K562 (cell line): ENCODE results near the gene HBP1. TPM values are rescaled to one million over a fixed set of nuclear protein-coding genes. Genes with fewer than 3 reads are reported as not detected.

ENCODE experiments used
- AFF4 ChIP-seq: sonication (generic); formaldehyde crosslinking; IDR thresholded peaks from 2 replicates; pipeline ENCODE4 v1.8.0; 2023; ENCODE audit warnings: mild to moderate bottlenecking, missing genetic modification reagents
- BRF1 ChIP-seq: IDR thresholded peaks from 3 replicates; pipeline ENCODE4 v1.6.1; 2011; ENCODE audit warnings: borderline replicate concordance, mild to moderate bottlenecking; ENCODE audit not compliant: insufficient read length; ENCODE audit errors: extremely low read depth
- CC2D1A ChIP-seq: fragments of 450-650 bp; IDR thresholded peaks from 2 replicates; pipeline ENCODE4 v1.6.1; 2017; ENCODE audit warnings: mild to moderate bottlenecking
- ETS1 ChIP-seq: conservative IDR thresholded peaks from 2 replicates; pipeline ENCODE4 v1.6.1; 2011; ENCODE audit warnings: low read depth, mild to moderate bottlenecking, low read length; ENCODE audit not compliant: control insufficient read depth
- FOXA3 ChIP-seq, 2 experiments: fragments of 450-650 bp in 1 of 2; sonication (generic) in 1 of 2; formaldehyde crosslinking; IDR thresholded peaks in 1 of 2; conservative IDR thresholded peaks in 1 of 2; 2 replicates each; pipeline versions ENCODE4 v1.4.0 to v1.8.0; 2020 to 2022; ENCODE audit warnings: mild to moderate bottlenecking in 2 of 2, missing genetic modification reagents in 1 of 2
- HNRNPK ChIP-seq: fragments of 200-400 bp; formaldehyde crosslinking; IDR thresholded peaks from one replicate; pipeline ENCODE4 v1.6.1; 2018; ENCODE audit warnings: mild to moderate bottlenecking, low read depth, low read length; ENCODE audit not compliant: poor library complexity, severe bottlenecking
- LARP7 ChIP-seq: fragments of 450-650 bp; IDR thresholded peaks from 2 replicates; pipeline ENCODE4 v1.6.1; 2016
- NR2C1 ChIP-seq, 2 experiments: fragments of 450-650 bp; IDR thresholded peaks; 2 replicates each; pipeline ENCODE4 v1.6.1; 2017; ENCODE audit warnings: mild to moderate bottlenecking in 2 of 2, antibody characterized with exemption in 1 of 2, inconsistent platforms in 1 of 2, missing compliant biosample characterization in 1 of 2, missing genetic modification characterization in 1 of 2
- NR2C2 ChIP-seq, 2 experiments: fragments of 200-800 bp in 1 of 2; sonication (Bioruptor generic) in 1 of 2; sonication (generic) in 1 of 2; formaldehyde crosslinking in 1 of 2; IDR thresholded peaks; 2 replicates each; pipeline versions ENCODE4 v1.6.1 to v1.8.0; 2016 to 2022; ENCODE audit warnings: mild to moderate bottlenecking in 1 of 2, missing compliant biosample characterization in 1 of 2, missing genetic modification characterization in 1 of 2, missing genetic modification reagents in 1 of 2
- TBL1XR1 ChIP-seq, 2 experiments: IDR thresholded peaks; 2 replicates each; pipeline ENCODE4 v1.6.1; 2012; ENCODE audit warnings: improper control_type of control experiment in 2 of 2, low read length in 2 of 2, mild to moderate bottlenecking in 1 of 2
- TRIM24 ChIP-seq, 2 experiments: fragments of 450-650 bp; IDR thresholded peaks; 2 replicates each; pipeline ENCODE4 v1.6.1; 2016
- ZNF449 ChIP-seq: fragments of 250-450 bp; sonication (Bioruptor Pico); IDR thresholded peaks from 2 replicates; pipeline ENCODE4 v1.8.0; 2022; ENCODE audit warnings: moderate library complexity, mild to moderate bottlenecking, inconsistent platforms
- ZNF511 ChIP-seq: sonication (generic); formaldehyde crosslinking; IDR thresholded peaks from 2 replicates; pipeline ENCODE4 v1.8.0; 2022; ENCODE audit warnings: mild to moderate bottlenecking, missing genetic modification reagents
- ZNF589 ChIP-seq: fragments of 200-800 bp; sonication (Bioruptor generic); IDR thresholded peaks from 2 replicates; pipeline ENCODE4 v1.6.1; 2016; ENCODE audit warnings: low read depth, missing genetic modification characterization, missing compliant biosample characterization
- ZNF639 ChIP-seq, 2 experiments: fragments of 200-800 bp in 1 of 2; sonication (Bioruptor generic) in 1 of 2; sonication (generic) in 1 of 2; formaldehyde crosslinking in 1 of 2; IDR thresholded peaks in 1 of 2; conservative IDR thresholded peaks in 1 of 2; 2 replicates each; pipeline versions ENCODE4 v1.5.0 to v1.6.1; 2016 to 2020; ENCODE audit warnings: missing compliant biosample characterization in 1 of 2, missing genetic modification characterization in 1 of 2, missing genetic modification reagents in 1 of 2
- polyA plus RNA-seq, 8 experiments: library from polyadenylated mRNA; depleted of rRNA in 4 of 8; stranded (reverse) in 5 of 8; unstranded in 3 of 8; fragments of >200 nt; fragmentation: Nextera tagmentation in 2 of 8; fragmentation: Illumina TruSeq in 1 of 8; extraction: Ambion mirVana in 2 of 8; extraction: Trizol in 1 of 8; gene quantifications; 2 replicates each; pipeline versions ENCODE4 v1.2.1 to v1.2.3, GENCODE V29; 2011 to 2014; ENCODE audit warnings: inconsistent platforms in 1 of 8, missing spikeins in 1 of 8
- total RNA-seq, 7 experiments: library from RNA; depleted of rRNA in 6 of 7; stranded (reverse); fragments of >200 nt in 6 of 7; fragmentation: Illumina TruSeq in 2 of 7; extraction: Trizol in 2 of 7; gene quantifications; 2 replicates each; pipeline versions ENCODE4 v1.2.1 to v1.2.3, GENCODE V29; 2011 to 2021; ENCODE audit warnings: low replicate concordance in 1 of 7

The HBP1 gene
- total and polyA plus RNA-seq, 9 of the 15 experiments (the other 6 are each of a cell fraction or from before 2014, with no cell fraction given), result 18.7 to 59.9 (median 27.0) TPM

GRCh38 chr7:107179326-107180164 is 10.7 kb downstream of the HBP1 start (continued):
- TF ChIP-seq ZNF639 (CRISPR knock-in tag; conservative IDR thresholded peaks at IDR 0.05 in 1 of 2, IDR thresholded peaks at IDR 0.05 in 1 of 2), result no peak
- TF ChIP-seq NR2C2 (CRISPR knock-in tag; IDR thresholded peaks at IDR 0.05), result no peak
- TF ChIP-seq NR2C2 (tag; IDR thresholded peaks at IDR 0.05), result no peak
- peak; percentile 48 to 50; a peak in 1 of 4 replicates for TF ChIP-seq TRIM24 (IDR thresholded peaks at IDR 0.05)
- no peak for TF ChIP-seq ZNF511 (CRISPR knock-in tag)
- no peak for TF ChIP-seq HNRNPK
- TF ChIP-seq ZNF449 (CRISPR knock-in tag), result no peak
- TF ChIP-seq ETS1, result no peak
- TF ChIP-seq FOXA3 (CRISPR knock-in tag; conservative IDR thresholded peaks at IDR 0.05 in 1 of 2, IDR thresholded peaks at IDR 0.05 in 1 of 2), result no peak
- TF ChIP-seq LARP7, result no peak
- TF ChIP-seq BRF1, result no peak
- TF ChIP-seq ZNF589, result no peak
- peak; percentile 50; the same call in 1 of the 2 replicates for TF ChIP-seq CC2D1A
- no peak for TF ChIP-seq AFF4 (CRISPR knock-in tag)
- TF ChIP-seq NR2C1 (IDR thresholded peaks at IDR 0.05), result peak; percentile 34; the same call in 1 of the 2 replicates
- no peak for TF ChIP-seq NR2C1 (tag; IDR thresholded peaks at IDR 0.05)
- no peak for TF ChIP-seq TBL1XR1 (IDR thresholded peaks at IDR 0.05; ENCODE audit: low read length in 2 of 2)
